Stimulated activated CD8-positive, alpha-beta memory T cell treated with anti-CD3 and anti-CD28 coated beads, Interleukin-15, amount 100 ng/mL, for 1 hour (primary cell): ENCODE results near the gene PRX.
A peak's percentile ranks its signal among the peaks of the same experiment; 100 is the strongest.
"Not testable (repeated sequence)": the region's sequence is repeated elsewhere in the genome, so short reads cannot be mapped to it uniquely, and the experiment has no call there.

ENCODE experiments used
- DNase-seq: peaks from one replicate; pipeline ENCODE4 v3.0.0-alpha.2; 2020; ENCODE audit warnings: low read depth

The PRX gene

GRCh38 chr19:40441719-40442253 lies 28.6 kb upstream of the PRX start:
- DNase-seq = no peak

- no peak for DNase-seq
These were observed 25.1 kb upstream of the PRX start for GRCh38 chr19:40438284-40438683.

GRCh38 chr19:40433391-40434216 lies 20.4 kb upstream of the PRX start:
- DNase-seq = peak; percentile 15

GRCh38 chr19:40432760-40433159 lies 19.6 kb upstream of the PRX start:
- DNase-seq = not testable (repeated sequence)

GRCh38 chr19:40431698-40432097 lies 18.5 kb upstream of the PRX start:
- DNase-seq = no peak

- not testable (repeated sequence) for DNase-seq
These were observed 17.1 kb upstream of the PRX start for GRCh38 chr19:40430242-40430641.

- not testable (repeated sequence) for DNase-seq
These were observed 15.0 kb upstream of the PRX start for GRCh38 chr19:40428197-40428596.

- DNase-seq = peak; percentile 100
These were observed 12.5 kb upstream of the PRX start, which contains the start of gene SERTAD1 for GRCh38 chr19:40425450-40426287. TSS of gene SERTAD1 (minus strand) at chr19:40425992. CDS start at chr19:40423546, 2,446 bp downstream.

GRCh38 chr19:40424637-40425449 lies 11.7 kb upstream of the PRX start:
- DNase-seq = no peak

GRCh38 chr19:40423938-40424337 lies 10.8 kb upstream of the PRX start:
- no peak for DNase-seq

GRCh38 chr19:40422748-40423566 lies 9.8 kb upstream of the PRX start:
- no peak for DNase-seq

GRCh38 chr19:40421993-40422747 lies 9.0 kb upstream of the PRX start:
- no peak for DNase-seq

GRCh38 chr19:40420766-40421765 lies 7.9 kb upstream of the PRX start:
- peak; percentile 52 for DNase-seq

GRCh38 chr19:40420451-40420765 lies 7.2 kb upstream of the PRX start:
- no peak for DNase-seq

GRCh38 chr19:40419780-40420179 lies 6.6 kb upstream of the PRX start:
- DNase-seq = no peak

GRCh38 chr19:40419066-40419612 lies 6.0 kb upstream of the PRX start:
- DNase-seq = no peak

GRCh38 chr19:40418040-40418439 lies 4.9 kb upstream of the PRX start:
- no peak for DNase-seq

- DNase-seq = no peak
These were observed 4.4 kb upstream of the PRX start for GRCh38 chr19:40417643-40417981.
